ENCODE results near the gene ZBTB20. TPM values are rescaled to one million over a fixed set of nuclear protein-coding genes. Genes with fewer than 3 reads are reported as not detected.

ZBTB20 gene
- total and polyA plus RNA-seq, 9 donors, result 4.3 to 160 (median 107) TPM

DNA sequence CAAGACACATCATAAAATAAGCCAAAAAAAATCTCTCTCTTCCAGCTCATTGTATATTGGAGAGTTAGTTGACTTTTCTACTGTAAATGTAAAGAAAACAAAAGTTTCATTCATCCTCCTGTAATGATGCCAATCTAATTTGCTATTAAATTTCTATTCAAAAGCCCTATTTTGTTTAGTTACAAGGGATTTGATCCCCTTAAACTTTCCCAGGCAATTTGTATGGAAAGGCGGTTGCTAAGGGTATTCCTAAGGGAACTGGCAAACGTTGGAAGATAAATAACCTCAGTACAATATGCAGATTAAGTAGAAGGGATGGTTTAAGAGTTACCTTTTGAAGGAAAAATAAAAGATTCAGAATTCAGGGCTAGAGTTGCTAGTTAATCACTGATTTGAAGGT lies 500.6 kb downstream of the ZBTB20 start:
- Histone ChIP-seq H3K4me1 (ENCODE audit: insufficient read depth) (no peaks in the 10 kb centered on the region), H3K27ac (no peak overlapping the region), H3K27me3 (no peaks in the 10 kb centered on the region), H3K9me3 (no peaks in the 10 kb centered on the region), H3K36me3 (no peaks in the 10 kb centered on the region), H3K4me3 (no peak overlapping the region)
- WGBS, 3 donors, result 75 to 83% (median 82%) methylated on average over 2 of the region's 2 CpGs
- DNase-seq, result no peak
- intact Hi-C loops (cut with DNase I), result no loop called here
- TF ChIP-seq EP300 (IDR thresholded peaks at IDR 0.05) (no peak), POLR2A (IDR thresholded peaks at IDR 0.05) (no peak)
- TF ChIP-seq, protein P1, sequence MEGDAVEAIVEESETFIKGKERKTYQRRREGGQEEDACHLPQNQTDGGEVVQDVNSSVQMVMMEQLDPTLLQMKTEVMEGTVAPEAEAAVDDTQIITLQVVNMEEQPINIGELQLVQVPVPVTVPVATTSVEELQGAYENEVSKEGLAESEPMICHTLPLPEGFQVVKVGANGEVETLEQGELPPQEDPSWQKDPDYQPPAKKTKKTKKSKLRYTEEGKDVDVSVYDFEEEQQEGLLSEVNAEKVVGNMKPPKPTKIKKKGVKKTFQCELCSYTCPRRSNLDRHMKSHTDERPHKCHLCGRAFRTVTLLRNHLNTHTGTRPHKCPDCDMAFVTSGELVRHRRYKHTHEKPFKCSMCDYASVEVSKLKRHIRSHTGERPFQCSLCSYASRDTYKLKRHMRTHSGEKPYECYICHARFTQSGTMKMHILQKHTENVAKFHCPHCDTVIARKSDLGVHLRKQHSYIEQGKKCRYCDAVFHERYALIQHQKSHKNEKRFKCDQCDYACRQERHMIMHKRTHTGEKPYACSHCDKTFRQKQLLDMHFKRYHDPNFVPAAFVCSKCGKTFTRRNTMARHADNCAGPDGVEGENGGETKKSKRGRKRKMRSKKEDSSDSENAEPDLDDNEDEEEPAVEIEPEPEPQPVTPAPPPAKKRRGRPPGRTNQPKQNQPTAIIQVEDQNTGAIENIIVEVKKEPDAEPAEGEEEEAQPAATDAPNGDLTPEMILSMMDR (IDR thresholded peaks at IDR 0.05), result no peak

DNA sequence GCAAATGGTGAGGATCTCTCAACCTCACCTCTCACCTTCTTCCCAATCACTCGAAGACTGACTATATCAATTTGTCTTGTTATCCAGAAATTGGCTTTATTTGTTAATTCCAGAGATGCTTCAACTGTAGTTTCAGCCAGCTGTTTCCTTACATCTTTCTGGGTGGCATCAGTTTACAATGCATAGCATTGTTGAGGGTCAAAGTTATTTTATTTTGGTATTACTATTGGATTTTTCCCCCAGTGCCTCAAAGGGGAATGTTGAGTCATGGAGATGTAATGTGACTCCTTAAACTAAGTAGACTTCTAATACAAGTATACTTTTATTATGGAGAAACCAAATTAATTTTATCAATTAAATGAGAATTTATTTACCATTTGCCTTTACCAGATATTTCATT lies 501.7 kb downstream of the ZBTB20 start:
- intact Hi-C loops (cut with DNase I), result no loop called here
- Histone ChIP-seq H3K9me3 (no peaks in the 10 kb centered on the region), H3K27me3 (no peaks in the 10 kb centered on the region), H3K4me1 (ENCODE audit: insufficient read depth) (no peaks in the 10 kb centered on the region), H3K36me3 (no peaks in the 10 kb centered on the region), H3K27ac (no peak overlapping the region), H3K4me3 (no peak overlapping the region)
- 36 to 50% (median 37%) methylated on average over 1 of the region's 1 CpG for WGBS, 3 donors
- TF ChIP-seq EP300 (IDR thresholded peaks at IDR 0.05), result no peak
- no peak for TF ChIP-seq POLR2A (IDR thresholded peaks at IDR 0.05)
- TF ChIP-seq, protein P1 (IDR thresholded peaks at IDR 0.05), result no peak
- DNase-seq, result no peak

DNA sequence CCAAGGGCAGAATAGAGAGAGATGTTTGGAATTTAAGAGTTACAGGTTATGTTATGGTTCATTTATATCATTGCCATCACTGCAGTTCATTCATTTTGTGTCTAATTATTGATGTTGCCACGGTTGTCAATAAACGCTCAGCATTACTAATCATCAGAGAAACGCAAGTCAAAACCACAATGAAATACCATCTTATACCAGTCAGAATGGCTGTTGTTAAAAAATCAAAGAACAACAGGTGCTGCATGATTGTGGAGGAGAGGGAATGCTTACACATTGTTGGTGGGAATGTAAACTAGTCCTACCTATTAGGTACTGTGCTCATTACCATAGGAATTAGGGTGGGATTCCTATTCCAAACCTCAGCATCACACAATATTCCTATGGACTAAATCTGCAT lies 502.7 kb downstream of the ZBTB20 start:
- 97 to 98% (median 97%) methylated on average over 3 of the region's 3 CpGs for WGBS, 3 donors
- H3K9me3 ChIP-seq, result no peaks in the 10 kb centered on the region
- H3K4me1 ChIP-seq (ENCODE audit: insufficient read depth), result no peaks in the 10 kb centered on the region
- H3K27me3 ChIP-seq, result no peaks in the 10 kb centered on the region
- intact Hi-C loops (cut with DNase I), result no loop called here
- H3K4me3 ChIP-seq, result no peak overlapping the region
- no peaks in the 10 kb centered on the region for H3K36me3 ChIP-seq
- DNase-seq, result no peak
- no peak overlapping the region for H3K27ac ChIP-seq
- TF ChIP-seq POLR2A (IDR thresholded peaks at IDR 0.05) (no peak), EP300 (IDR thresholded peaks at IDR 0.05) (no peak)
- TF ChIP-seq, protein P1 (IDR thresholded peaks at IDR 0.05), result no peak

DNA sequence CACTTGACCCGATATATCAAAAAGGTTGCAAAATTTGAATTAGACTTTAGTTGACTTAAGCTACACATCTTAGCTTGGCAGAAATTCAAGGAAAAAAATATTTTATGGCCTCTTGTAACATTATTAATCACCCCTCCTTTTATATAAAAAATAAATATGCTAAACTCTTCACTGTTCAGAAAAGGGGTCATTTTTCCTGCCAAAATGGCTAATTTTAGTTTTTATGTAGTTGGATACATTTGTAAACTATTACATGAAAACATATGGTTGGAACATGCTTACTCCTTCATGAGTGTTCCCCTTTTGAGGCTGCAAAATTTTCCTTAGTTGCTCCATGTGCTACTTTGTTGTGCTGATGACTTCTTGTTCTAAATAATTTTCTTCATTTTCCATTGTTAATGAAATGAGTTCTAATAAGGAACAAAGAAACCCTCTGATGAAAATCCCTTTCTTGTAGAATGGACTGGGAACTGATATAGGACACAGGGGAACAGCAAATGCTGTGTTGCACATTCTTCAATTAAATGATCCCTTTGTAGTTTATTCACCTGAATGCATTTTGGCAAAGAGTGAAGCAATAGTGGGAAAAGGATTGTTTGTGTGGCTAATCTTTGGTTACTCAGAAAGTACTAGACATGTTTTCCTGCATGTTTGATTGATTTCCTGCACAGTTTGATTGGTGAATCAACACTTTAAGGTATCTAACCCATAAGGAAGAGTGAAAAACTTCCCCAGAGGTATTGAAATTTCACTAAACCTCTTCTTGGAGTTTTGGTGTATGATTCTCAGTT lies 503.9 kb downstream of the ZBTB20 start:
- H3K4me1 ChIP-seq (ENCODE audit: insufficient read depth), result no peaks in the 10 kb centered on the region
- WGBS, 3 donors, result 73 to 99% (median 91%) methylated on average over 1 of the region's 1 CpG
- H3K27ac ChIP-seq, result no peak overlapping the region
- no peak for TF ChIP-seq EP300 (IDR thresholded peaks at IDR 0.05)
- TF ChIP-seq POLR2A (IDR thresholded peaks at IDR 0.05), result no peak
- TF ChIP-seq, protein P1 (IDR thresholded peaks at IDR 0.05), result no peak
- H3K27me3 ChIP-seq, result no peaks in the 10 kb centered on the region
- no peaks in the 10 kb centered on the region for H3K36me3 ChIP-seq
- DNase-seq, result no peak
- no peaks in the 10 kb centered on the region for H3K9me3 ChIP-seq
- intact Hi-C loops (cut with DNase I), result no loop called here
- H3K4me3 ChIP-seq, result no peak overlapping the region
